Measurements from ENCODE around the gene SLC31A1. TPM values are rescaled to one million over a fixed set of nuclear protein-coding genes. Genes with fewer than 3 reads are reported as not detected.

SLC31A1 gene
- total RNA-seq, 3 donors from 2014 or later (not counting 1 experiment from before 2014, with no cell fraction given): 7.9 to 27.8 (median 11.8) TPM

- H3K36me3 ChIP-seq (ENCODE audit: control insufficient read depth, insufficient read depth, low read length): no peaks in the 10 kb centered on the region
- H3K36me3 Mint-ChIP-seq: no peaks in the 10 kb centered on the region
- no CpG with 5 or more reads among the region's 2 CpGs for WGBS (ENCODE audit: insufficient coverage)
- no peaks in the 10 kb centered on the region for H3K27me3 ChIP-seq (ENCODE audit: control insufficient read depth, insufficient read depth, low read length)
- H3K27ac Mint-ChIP-seq: no peak overlapping the region
- peaks cover 0 to 2% of the 10 kb centered on the region in 2 donors for H3K27me3 Mint-ChIP-seq (ENCODE audit: low read depth in 2 of 2)
- intact Hi-C loops (cut with micrococcal nuclease): loop anchor here (1.0 kb wide), 2 partner anchors 98 to 349 kb away; no protein-coding TSS in a partner anchor
- ATAC-seq: peak; percentile 58 to 72 (median 62)
- TF ChIP-seq CTCF (IDR thresholded peaks at IDR 0.05): peak; percentile 52
- H3K4me1 ChIP-seq (ENCODE audit: control insufficient read depth, insufficient read depth, low read length): no peaks in the 10 kb centered on the region
- no peaks in the 10 kb centered on the region for H3K9me3 Mint-ChIP-seq
- DNase-seq: peak in 1 of 2 donors; percentile 63
- no peaks in the 10 kb centered on the region for H3K4me1 Mint-ChIP-seq
- no peak overlapping the region for H3K27ac ChIP-seq (ENCODE audit: low read length)
- no peak overlapping the region for H3K4me3 ChIP-seq (ENCODE audit: low read length)
- H3K4me3 Mint-ChIP-seq: no peak overlapping the region
- no peaks in the 10 kb centered on the region for H3K9me3 ChIP-seq (ENCODE audit: control insufficient read depth, insufficient read depth, low read length)
Measured at GRCh38 chr9:113309204-113309813, 88.0 kb downstream of the SLC31A1 start.

- no peak for TF ChIP-seq CTCF (IDR thresholded peaks at IDR 0.05)
- H3K4me3 Mint-ChIP-seq: no peak overlapping the region
- intact Hi-C loops (cut with micrococcal nuclease): no loop called here
- H3K9me3 ChIP-seq (ENCODE audit: control insufficient read depth, insufficient read depth, low read length): no peaks in the 10 kb centered on the region
- H3K9me3 Mint-ChIP-seq: no peaks in the 10 kb centered on the region
- peaks cover 0 to 6% of the 10 kb centered on the region in 2 donors for H3K27me3 Mint-ChIP-seq (ENCODE audit: low read depth in 2 of 2)
- H3K36me3 Mint-ChIP-seq: no peaks in the 10 kb centered on the region
- DNase-seq (no peak), ATAC-seq (no peak)
- H3K36me3 ChIP-seq (ENCODE audit: control insufficient read depth, insufficient read depth, low read length): no peaks in the 10 kb centered on the region
- H3K27ac ChIP-seq (ENCODE audit: low read length): no peak overlapping the region
- no peaks in the 10 kb centered on the region for H3K4me1 ChIP-seq (ENCODE audit: control insufficient read depth, insufficient read depth, low read length)
- no peaks in the 10 kb centered on the region for H3K27me3 ChIP-seq (ENCODE audit: control insufficient read depth, insufficient read depth, low read length)
- 92% methylated on average over 3 of the region's 3 CpGs for WGBS (ENCODE audit: insufficient coverage)
- no peaks in the 10 kb centered on the region for H3K4me1 Mint-ChIP-seq
- no peak overlapping the region for H3K27ac Mint-ChIP-seq
- no peak overlapping the region for H3K4me3 ChIP-seq (ENCODE audit: low read length)
Measured at GRCh38 chr9:113310538-113310937, 89.2 kb downstream of the SLC31A1 start.

- Mint-ChIP-seq H3K4me3 (no peak overlapping the region), H3K36me3 (no peaks in the 10 kb centered on the region), H3K27me3 (ENCODE audit: low read depth in 2 of 2) (peaks cover 3 to 8% of the 10 kb centered on the region in 2 donors), H3K9me3 (no peaks in the 10 kb centered on the region), H3K4me1 (no peaks in the 10 kb centered on the region), H3K27ac (no peak overlapping the region)
- no peak for ATAC-seq
- Histone ChIP-seq H3K27ac (ENCODE audit: low read length) (no peak overlapping the region), H3K4me3 (ENCODE audit: low read length) (no peak overlapping the region), H3K4me1 (ENCODE audit: control insufficient read depth, insufficient read depth, low read length) (no peaks in the 10 kb centered on the region), H3K36me3 (ENCODE audit: control insufficient read depth, insufficient read depth, low read length) (no peaks in the 10 kb centered on the region), H3K9me3 (ENCODE audit: control insufficient read depth, insufficient read depth, low read length) (no peaks in the 10 kb centered on the region), H3K27me3 (ENCODE audit: control insufficient read depth, insufficient read depth, low read length) (no peaks in the 10 kb centered on the region)
- no peak for TF ChIP-seq CTCF (IDR thresholded peaks at IDR 0.05)
- 100% methylated on average over 2 of the region's 3 CpGs for WGBS (ENCODE audit: insufficient coverage)
- intact Hi-C loops (cut with micrococcal nuclease): no loop called here
- no peak for DNase-seq
Measured at GRCh38 chr9:113311961-113312360, 90.6 kb downstream of the SLC31A1 start.

GRCh38 chr9:113313261-113313660, 91.9 kb downstream of the SLC31A1 start:
- H3K27ac ChIP-seq (ENCODE audit: low read length): no peak overlapping the region
- TF ChIP-seq CTCF (IDR thresholded peaks at IDR 0.05): no peak
- intact Hi-C loops (cut with micrococcal nuclease): no loop called here
- H3K36me3 ChIP-seq (ENCODE audit: control insufficient read depth, insufficient read depth, low read length): no peaks in the 10 kb centered on the region
- H3K9me3 Mint-ChIP-seq: no peaks in the 10 kb centered on the region
- no peaks in the 10 kb centered on the region for H3K9me3 ChIP-seq (ENCODE audit: control insufficient read depth, insufficient read depth, low read length)
- DNase-seq: no peak
- no peaks in the 10 kb centered on the region for H3K4me1 ChIP-seq (ENCODE audit: control insufficient read depth, insufficient read depth, low read length)
- H3K4me1 Mint-ChIP-seq: no peaks in the 10 kb centered on the region
- WGBS (ENCODE audit: insufficient coverage): 94% methylated on average over 5 of the region's 5 CpGs
- H3K27me3 Mint-ChIP-seq (ENCODE audit: low read depth in 2 of 2): peaks cover 3 to 8% of the 10 kb centered on the region in 2 donors
- H3K27me3 ChIP-seq (ENCODE audit: control insufficient read depth, insufficient read depth, low read length): no peaks in the 10 kb centered on the region
- H3K36me3 Mint-ChIP-seq: no peaks in the 10 kb centered on the region
- H3K27ac Mint-ChIP-seq: no peak overlapping the region
- no peak overlapping the region for H3K4me3 ChIP-seq (ENCODE audit: low read length)
- H3K4me3 Mint-ChIP-seq: no peak overlapping the region
- no peak for ATAC-seq
